HG03025 (cell line): ENCODE results near the gene ANKRD20A1.
"Not testable (repeated sequence)": the region's sequence is repeated elsewhere in the genome, so short reads cannot be mapped to it uniquely, and the experiment has no call there.

Source experiments
- ATAC-seq: cut with Tn5 transposase; IDR thresholded peaks from one replicate; pipeline ENCODE4 v1.9.1; 2021; ENCODE audit warnings: mild to moderate bottlenecking, moderate library complexity; ENCODE audit not compliant: unreplicated experiment, low FRiP score

The ANKRD20A1 gene

DNA sequence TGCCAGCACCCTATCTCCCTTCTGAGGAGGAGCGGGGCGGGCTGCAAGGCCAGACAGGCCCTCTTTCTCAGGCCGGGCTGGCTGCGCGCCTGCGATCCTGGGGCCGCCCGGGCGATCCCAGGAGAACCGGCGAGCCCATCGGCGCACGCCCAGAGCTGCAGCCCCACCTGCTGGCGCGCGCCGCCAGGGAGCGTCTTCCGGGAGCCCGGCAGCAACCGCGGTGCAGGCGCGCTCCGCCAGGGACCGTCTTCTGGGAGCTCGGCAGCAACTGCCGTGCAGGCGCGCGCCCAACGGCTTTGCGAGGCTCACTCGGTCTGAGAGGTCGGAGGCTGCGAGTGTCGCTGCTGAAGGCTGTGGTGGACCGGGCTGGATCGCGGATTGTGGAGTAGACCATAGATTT lies at the start of gene ANKRD20A1:
Gene ANKRD20A1 (plus strand): TSS at position 61 of the 400 bp plus-strand sequence. CDS start 496 bp downstream, outside the sequence.
- not testable (repeated sequence) for ATAC-seq

DNA sequence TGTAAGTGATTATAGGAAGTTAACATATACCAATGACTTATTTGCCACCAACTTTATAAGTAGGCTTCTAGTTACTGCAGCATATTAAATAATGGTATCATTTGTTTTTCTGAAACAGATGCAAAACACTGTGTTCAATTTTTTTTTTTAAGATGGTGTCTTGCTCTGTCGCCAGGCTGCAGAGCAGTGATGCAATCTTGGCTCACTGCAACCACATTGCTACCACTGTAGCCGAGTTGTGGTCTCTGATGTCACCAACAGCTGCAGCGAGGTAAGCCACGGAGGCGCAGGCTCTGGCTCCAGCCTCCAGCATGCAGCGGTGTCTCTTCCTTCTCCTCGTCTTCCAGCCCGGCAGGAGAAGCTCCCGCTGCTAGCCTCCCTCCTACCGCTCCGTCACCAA lies 26.6 kb upstream of the ANKRD20A1 start:
- ATAC-seq = not testable (repeated sequence)
